ENCODE measurements around the gene ALDH2.

ALDH2 gene

GRCh38 chr12:111756681-111757080, 10.1 kb upstream of the ALDH2 start:
- no peak overlapping the region for H3K4me3 Mint-ChIP-seq
- H3K36me3 Mint-ChIP-seq (ENCODE audit: low read depth), result peaks cover 4% of the 10 kb centered on the region
- H3K9me3 Mint-ChIP-seq, result no peaks in the 10 kb centered on the region
- H3K27me3 Mint-ChIP-seq (ENCODE audit: low read depth, poor library complexity), result no peaks in the 10 kb centered on the region
- TF ChIP-seq CTCF (IDR thresholded peaks at IDR 0.05), result no peak
- peaks cover 24% of the 10 kb centered on the region for H3K4me1 Mint-ChIP-seq
- H3K27ac Mint-ChIP-seq, result no peak overlapping the region
- no peak for DNase-seq

GRCh38 chr12:111757361-111758119, 9.2 kb upstream of the ALDH2 start:
- H3K4me1 Mint-ChIP-seq, result peaks cover 28% of the 10 kb centered on the region
- DNase-seq, result no peak
- peak overlapping the region; percentile 89 for H3K27ac Mint-ChIP-seq
- TF ChIP-seq CTCF (IDR thresholded peaks at IDR 0.05), result no peak
- no peak overlapping the region for H3K4me3 Mint-ChIP-seq
- H3K36me3 Mint-ChIP-seq (ENCODE audit: low read depth), result peaks cover 4% of the 10 kb centered on the region
- no peaks in the 10 kb centered on the region for H3K27me3 Mint-ChIP-seq (ENCODE audit: low read depth, poor library complexity)
- H3K9me3 Mint-ChIP-seq, result no peaks in the 10 kb centered on the region

- peak overlapping the region; percentile 39 for H3K27ac Mint-ChIP-seq
- peaks cover 28% of the 10 kb centered on the region for H3K4me1 Mint-ChIP-seq
- peaks cover 4% of the 10 kb centered on the region for H3K36me3 Mint-ChIP-seq (ENCODE audit: low read depth)
- peaks cover 3% of the 10 kb centered on the region for H3K27me3 Mint-ChIP-seq (ENCODE audit: low read depth, poor library complexity)
- H3K9me3 Mint-ChIP-seq, result no peaks in the 10 kb centered on the region
- no peak for TF ChIP-seq CTCF (IDR thresholded peaks at IDR 0.05)
- no peak for DNase-seq
- no peak overlapping the region for H3K4me3 Mint-ChIP-seq
Measured at GRCh38 chr12:111758120-111758561, 8.6 kb upstream of the ALDH2 start.

- no peak for DNase-seq
- peak overlapping the region; percentile 66 for H3K27ac Mint-ChIP-seq
- peaks cover 4% of the 10 kb centered on the region for H3K36me3 Mint-ChIP-seq (ENCODE audit: low read depth)
- H3K4me3 Mint-ChIP-seq, result no peak overlapping the region
- peaks cover 37% of the 10 kb centered on the region for H3K4me1 Mint-ChIP-seq
- no peaks in the 10 kb centered on the region for H3K9me3 Mint-ChIP-seq
- TF ChIP-seq CTCF (IDR thresholded peaks at IDR 0.05), result no peak
- peaks cover 8% of the 10 kb centered on the region for H3K27me3 Mint-ChIP-seq (ENCODE audit: low read depth, poor library complexity)
Measured at GRCh38 chr12:111759271-111759670, 7.5 kb upstream of the ALDH2 start.

- no peak overlapping the region for H3K27ac Mint-ChIP-seq
- TF ChIP-seq CTCF (IDR thresholded peaks at IDR 0.05), result no peak
Measured at GRCh38 chr12:111759991-111760390, 6.7 kb upstream of the ALDH2 start.

GRCh38 chr12:111761099-111761498, 5.6 kb upstream of the ALDH2 start:
- H3K36me3 Mint-ChIP-seq (ENCODE audit: low read depth), result no peaks in the 10 kb centered on the region
- no peaks in the 10 kb centered on the region for H3K9me3 Mint-ChIP-seq
- H3K4me3 Mint-ChIP-seq, result no peak overlapping the region
- H3K27ac Mint-ChIP-seq, result no peak overlapping the region
- H3K4me1 Mint-ChIP-seq, result peaks cover 41% of the 10 kb centered on the region
- no peak for TF ChIP-seq CTCF (IDR thresholded peaks at IDR 0.05)
- no peak for DNase-seq
- peaks cover 8% of the 10 kb centered on the region for H3K27me3 Mint-ChIP-seq (ENCODE audit: low read depth, poor library complexity)

More at GRCh38 chr12:111759991-111760390, 6.7 kb upstream of the ALDH2 start:
- H3K9me3 Mint-ChIP-seq, result no peaks in the 10 kb centered on the region
- peaks cover 8% of the 10 kb centered on the region for H3K27me3 Mint-ChIP-seq (ENCODE audit: low read depth, poor library complexity)
- peaks cover 40% of the 10 kb centered on the region for H3K4me1 Mint-ChIP-seq
- no peak for DNase-seq
- H3K4me3 Mint-ChIP-seq, result no peak overlapping the region
- H3K36me3 Mint-ChIP-seq (ENCODE audit: low read depth), result peaks cover 4% of the 10 kb centered on the region

Data from nephron progenitor cell (in vitro differentiated cells).